ENCODE measurements around the gene SH3PXD2A. TPM values are rescaled to one million over a fixed set of nuclear protein-coding genes. Genes with fewer than 3 reads are reported as not detected.
A peak's percentile ranks its signal among the peaks of the same experiment; 100 is the strongest.

The SH3PXD2A gene
- total RNA-seq, 1 donor from 2014 or later, result 12.4 TPM

DNA sequence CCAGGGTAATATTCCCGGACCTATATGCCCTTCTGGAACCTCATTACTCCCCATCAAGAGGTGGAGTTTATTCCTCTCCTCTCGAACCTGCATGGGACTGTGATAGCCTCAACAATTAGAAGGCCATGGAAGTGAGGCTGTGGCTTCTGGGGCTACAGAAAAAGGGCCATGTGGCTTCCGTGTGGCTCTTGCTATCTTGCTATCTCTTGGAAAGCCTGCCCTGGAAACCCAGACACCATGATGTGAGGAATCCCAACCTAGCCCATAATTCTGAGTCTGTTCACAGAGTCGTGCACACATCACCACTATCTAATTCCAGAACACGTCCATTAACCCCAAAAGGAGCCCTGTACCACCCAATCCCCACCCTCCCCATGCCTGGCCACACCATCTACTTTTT lies 20.8 kb upstream of the SH3PXD2A start:
- TF ChIP-seq, protein P1, sequence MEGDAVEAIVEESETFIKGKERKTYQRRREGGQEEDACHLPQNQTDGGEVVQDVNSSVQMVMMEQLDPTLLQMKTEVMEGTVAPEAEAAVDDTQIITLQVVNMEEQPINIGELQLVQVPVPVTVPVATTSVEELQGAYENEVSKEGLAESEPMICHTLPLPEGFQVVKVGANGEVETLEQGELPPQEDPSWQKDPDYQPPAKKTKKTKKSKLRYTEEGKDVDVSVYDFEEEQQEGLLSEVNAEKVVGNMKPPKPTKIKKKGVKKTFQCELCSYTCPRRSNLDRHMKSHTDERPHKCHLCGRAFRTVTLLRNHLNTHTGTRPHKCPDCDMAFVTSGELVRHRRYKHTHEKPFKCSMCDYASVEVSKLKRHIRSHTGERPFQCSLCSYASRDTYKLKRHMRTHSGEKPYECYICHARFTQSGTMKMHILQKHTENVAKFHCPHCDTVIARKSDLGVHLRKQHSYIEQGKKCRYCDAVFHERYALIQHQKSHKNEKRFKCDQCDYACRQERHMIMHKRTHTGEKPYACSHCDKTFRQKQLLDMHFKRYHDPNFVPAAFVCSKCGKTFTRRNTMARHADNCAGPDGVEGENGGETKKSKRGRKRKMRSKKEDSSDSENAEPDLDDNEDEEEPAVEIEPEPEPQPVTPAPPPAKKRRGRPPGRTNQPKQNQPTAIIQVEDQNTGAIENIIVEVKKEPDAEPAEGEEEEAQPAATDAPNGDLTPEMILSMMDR (IDR thresholded peaks at IDR 0.05; ENCODE audit: insufficient read depth, low read length, severe bottlenecking), result no peak
- FAIRE-seq (no peak), DNase-seq (ENCODE audit: low read depth) (no peak)
- H3K27me3 ChIP-seq (ENCODE audit: control insufficient read depth, insufficient read depth, low read length), result no peaks in the 10 kb centered on the region
- H3K4me3 ChIP-seq (ENCODE audit: low read depth, low read length), result no peak overlapping the region
- peaks cover 1% of the 10 kb centered on the region for H3K36me3 ChIP-seq (ENCODE audit: control insufficient read depth, insufficient read depth, low read length)

- H3K4me3 ChIP-seq (ENCODE audit: low read depth, low read length), result no peak overlapping the region
- TF ChIP-seq, protein P1 (IDR thresholded peaks at IDR 0.05; ENCODE audit: insufficient read depth, low read length, severe bottlenecking), result no peak
- H3K27me3 ChIP-seq (ENCODE audit: control insufficient read depth, insufficient read depth, low read length), result no peaks in the 10 kb centered on the region
- H3K36me3 ChIP-seq (ENCODE audit: control insufficient read depth, insufficient read depth, low read length), result peaks cover under 1% of the 10 kb centered on the region
- FAIRE-seq, result no peak
- no peak for DNase-seq (ENCODE audit: low read depth)
Measured at GRCh38 chr10:103874730-103875129, 19.4 kb upstream of the SH3PXD2A start.

DNA sequence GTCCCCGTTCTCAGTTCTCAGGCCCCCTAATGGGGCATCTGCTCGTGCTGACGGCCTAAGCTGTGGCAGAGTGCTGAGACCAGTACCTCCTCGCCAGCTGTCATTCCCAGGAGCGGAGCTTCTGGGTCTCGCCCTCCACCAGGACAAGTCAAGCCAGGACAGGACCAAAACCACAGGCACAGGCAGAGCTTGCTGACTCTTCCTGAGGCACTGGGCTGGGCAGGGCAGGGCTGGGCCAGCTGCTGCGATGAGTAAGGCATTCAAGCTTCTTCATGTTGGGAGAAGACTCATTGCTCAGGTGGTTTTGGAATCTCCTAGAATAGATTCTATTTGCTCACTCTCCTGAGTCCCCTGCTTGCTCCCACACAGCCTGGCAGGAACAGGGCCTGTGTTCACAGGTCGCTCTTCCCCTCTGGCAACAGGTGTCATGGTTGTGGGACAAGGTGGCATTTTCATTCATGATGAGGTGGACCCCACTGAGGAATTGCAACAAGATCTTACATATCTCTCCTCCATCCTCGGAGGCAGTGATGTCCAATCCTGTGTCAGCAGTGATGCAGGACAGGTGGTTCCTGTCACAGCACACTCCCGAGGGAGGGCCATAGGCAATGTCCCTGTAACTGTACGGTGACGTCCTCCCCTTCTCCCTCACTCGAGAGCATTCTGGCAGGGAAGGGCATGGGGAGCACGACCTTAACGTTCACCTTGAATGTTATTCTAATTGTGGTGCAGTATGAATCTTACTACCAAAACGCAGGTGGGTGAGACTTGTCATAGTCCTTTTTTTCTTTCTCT lies 17.0 kb upstream of the SH3PXD2A start:
- H3K27me3 ChIP-seq (ENCODE audit: control insufficient read depth, insufficient read depth, low read length), result no peaks in the 10 kb centered on the region
- peak; percentile 99 for DNase-seq (ENCODE audit: low read depth)
- no peaks in the 10 kb centered on the region for H3K36me3 ChIP-seq (ENCODE audit: control insufficient read depth, insufficient read depth, low read length)
- TF ChIP-seq, protein P1 (IDR thresholded peaks at IDR 0.05; ENCODE audit: insufficient read depth, low read length, severe bottlenecking), result no peak
- FAIRE-seq, result peak; percentile 98
- no peak overlapping the region for H3K4me3 ChIP-seq (ENCODE audit: low read depth, low read length)

GRCh38 chr10:103871006-103871405 lies 15.6 kb upstream of the SH3PXD2A start:
- FAIRE-seq (no peak), DNase-seq (ENCODE audit: low read depth) (peak; percentile 34)
- Histone ChIP-seq H3K36me3 (ENCODE audit: control insufficient read depth, insufficient read depth, low read length) (no peaks in the 10 kb centered on the region), H3K27me3 (ENCODE audit: control insufficient read depth, insufficient read depth, low read length) (no peaks in the 10 kb centered on the region), H3K4me3 (ENCODE audit: low read depth, low read length) (no peak overlapping the region)
- TF ChIP-seq, protein P1 (IDR thresholded peaks at IDR 0.05; ENCODE audit: insufficient read depth, low read length, severe bottlenecking), result no peak

- DNase-seq (ENCODE audit: low read depth) (peak; percentile 94), FAIRE-seq (peak; percentile 94)
- H3K4me3 ChIP-seq (ENCODE audit: low read depth, low read length), result no peak overlapping the region
Measured at GRCh38 chr10:103870516-103870915, 15.1 kb upstream of the SH3PXD2A start.

More at GRCh38 chr10:103870516-103870915, 15.1 kb upstream of the SH3PXD2A start:
- TF ChIP-seq, protein P1 (IDR thresholded peaks at IDR 0.05; ENCODE audit: insufficient read depth, low read length, severe bottlenecking), result peak; percentile 18
- Histone ChIP-seq H3K36me3 (ENCODE audit: control insufficient read depth, insufficient read depth, low read length) (no peaks in the 10 kb centered on the region), H3K27me3 (ENCODE audit: control insufficient read depth, insufficient read depth, low read length) (no peaks in the 10 kb centered on the region)
